Activated T-helper 1 cell treated with anti-CD3 and anti-CD28 coated beads, Interleukin-2, amount 50 U/mL, for 16 hours (primary cell): ENCODE measurements around the gene PLEKHA7.
"Not testable (repeated sequence)": the region's sequence is repeated elsewhere in the genome, so short reads cannot be mapped to it uniquely, and the experiment has no call there.

Experiments
- DNase-seq, 2 donors: peaks; one replicate each; pipeline ENCODE4 v3.0.0-alpha.2; 2020; ENCODE audit warnings: low read depth in 1 of 2, low spot score in 1 of 2

PLEKHA7 gene

DNA sequence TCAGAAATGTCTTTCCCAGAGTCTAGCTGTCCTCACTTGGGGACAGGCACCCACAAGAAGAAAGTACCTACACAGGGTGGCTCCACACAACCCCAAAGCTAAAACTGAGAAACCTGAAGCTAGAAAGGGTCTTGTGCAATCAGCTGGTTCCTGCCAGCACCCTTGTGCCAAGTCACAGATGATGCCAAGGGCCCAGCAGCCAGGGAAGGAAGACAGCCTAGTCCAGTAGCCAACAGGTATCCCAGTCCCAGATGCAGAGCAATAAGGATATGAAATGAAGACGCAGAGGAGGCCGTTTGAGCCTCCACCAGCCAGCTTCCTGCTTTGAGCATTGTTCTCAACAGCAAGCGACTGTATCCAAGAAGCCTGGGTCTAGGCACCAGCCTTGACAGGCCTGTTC, 6.1 kb downstream of the PLEKHA7 start:
- DNase-seq, result no peak

DNA sequence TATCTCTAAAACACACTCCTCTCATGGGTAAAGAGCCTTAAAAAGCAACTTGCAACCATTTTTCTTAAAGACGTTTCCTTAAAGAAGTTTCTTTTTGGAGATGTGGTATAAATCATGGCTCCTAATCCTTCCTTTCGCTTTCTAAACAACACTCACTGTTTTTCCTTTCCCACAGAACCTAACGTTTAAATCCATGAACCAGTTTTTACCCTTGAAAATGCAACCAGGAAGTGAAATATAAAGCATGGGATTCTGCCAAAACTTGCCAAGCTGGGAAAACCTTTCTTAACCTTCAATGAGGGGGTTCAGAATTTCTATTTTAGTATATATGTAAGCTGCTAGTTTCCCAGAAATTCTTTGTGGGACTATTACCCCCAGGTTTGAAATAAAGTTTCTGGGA, 8.6 kb downstream of the PLEKHA7 start:
- no peak for DNase-seq

DNA sequence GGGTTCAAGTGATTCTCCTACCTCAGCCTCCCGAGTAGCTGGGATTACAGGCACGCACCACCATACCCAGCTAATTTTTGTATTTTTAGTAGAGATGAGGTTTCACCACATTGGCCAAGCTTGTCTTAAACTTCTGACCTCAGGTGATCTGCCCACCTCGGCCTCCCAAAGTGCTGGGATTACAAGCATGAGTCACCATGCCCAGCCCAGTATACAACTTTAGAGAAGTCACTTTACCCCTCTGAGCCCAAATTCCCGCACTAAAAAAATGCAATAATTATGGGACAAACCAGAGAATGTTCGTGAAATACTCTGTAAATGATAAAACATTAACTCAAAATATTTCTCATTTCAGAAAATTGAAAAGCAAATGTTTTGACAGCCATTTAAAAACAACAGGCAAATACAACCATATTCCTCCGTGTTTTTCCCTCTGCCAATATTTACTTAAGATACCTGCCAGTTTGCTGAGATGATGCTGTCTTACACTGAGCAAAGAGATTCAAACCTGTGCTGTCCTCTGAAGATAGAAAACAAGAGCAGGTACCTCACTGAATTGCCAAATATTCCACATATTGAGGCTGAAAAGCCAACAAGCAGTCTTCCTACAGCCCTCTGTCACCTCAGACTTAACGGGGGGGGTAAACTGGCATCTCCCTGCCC, 9.6 kb downstream of the PLEKHA7 start:
- no peak for DNase-seq

DNA sequence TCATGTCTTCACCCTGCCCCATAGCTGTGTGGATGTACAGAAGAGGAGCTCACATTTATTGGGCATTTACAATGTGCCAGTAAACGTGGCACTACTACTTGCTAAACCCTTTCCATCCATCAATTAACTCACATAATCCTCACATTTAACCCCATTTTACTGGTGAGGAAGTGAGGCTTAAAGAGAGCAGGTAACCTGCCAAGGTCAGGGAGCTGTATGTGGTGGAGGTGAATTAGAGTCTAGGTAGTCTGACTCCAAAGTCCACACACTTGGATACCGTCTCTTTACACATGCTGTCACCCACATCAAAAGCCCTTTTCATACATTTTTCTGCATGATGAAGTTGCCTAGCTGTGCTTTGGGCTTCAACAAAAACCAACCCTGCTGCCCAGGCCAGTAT, 10.8 kb downstream of the PLEKHA7 start:
- DNase-seq, result no peak

DNA sequence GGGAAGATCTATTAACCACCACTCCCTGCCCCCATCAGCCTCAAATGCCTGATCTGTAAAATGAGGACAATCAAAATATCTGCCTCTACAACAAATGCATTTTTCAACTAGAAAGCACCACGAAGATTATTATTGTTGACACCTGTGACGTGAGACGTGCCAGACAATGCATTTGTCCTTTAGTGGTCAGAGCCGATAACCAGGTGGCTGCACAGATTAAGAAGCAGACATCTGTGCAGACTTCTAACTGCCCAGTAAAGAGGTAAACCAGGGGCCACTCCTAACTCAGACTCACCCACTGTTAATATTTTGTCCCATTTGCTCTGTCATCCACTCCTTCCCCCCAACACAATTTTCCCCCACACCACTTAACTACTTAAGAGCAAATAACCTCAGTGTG, 11.7 kb downstream of the PLEKHA7 start:
- DNase-seq, result no peak

DNA sequence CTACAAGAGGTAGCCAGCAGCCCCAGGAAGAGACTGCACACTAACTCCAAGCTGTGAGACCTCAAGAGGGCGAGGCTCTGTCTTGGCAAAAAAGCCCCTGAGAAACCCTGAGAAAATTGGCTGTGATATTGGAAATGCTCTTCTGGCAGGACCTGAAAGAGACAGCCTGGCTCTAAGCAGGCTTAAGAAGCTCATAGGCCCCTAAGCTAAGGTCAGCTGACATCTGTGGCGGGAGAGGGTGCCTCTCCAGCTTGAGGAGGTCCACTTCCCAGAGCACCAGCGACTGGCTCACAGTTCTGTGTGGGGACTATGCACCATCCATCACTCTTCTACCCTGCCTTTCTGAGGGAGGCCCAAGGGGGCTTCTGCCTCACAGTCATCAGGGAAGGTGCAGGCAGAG, 12.4 kb downstream of the PLEKHA7 start:
- DNase-seq, result no peak

DNA sequence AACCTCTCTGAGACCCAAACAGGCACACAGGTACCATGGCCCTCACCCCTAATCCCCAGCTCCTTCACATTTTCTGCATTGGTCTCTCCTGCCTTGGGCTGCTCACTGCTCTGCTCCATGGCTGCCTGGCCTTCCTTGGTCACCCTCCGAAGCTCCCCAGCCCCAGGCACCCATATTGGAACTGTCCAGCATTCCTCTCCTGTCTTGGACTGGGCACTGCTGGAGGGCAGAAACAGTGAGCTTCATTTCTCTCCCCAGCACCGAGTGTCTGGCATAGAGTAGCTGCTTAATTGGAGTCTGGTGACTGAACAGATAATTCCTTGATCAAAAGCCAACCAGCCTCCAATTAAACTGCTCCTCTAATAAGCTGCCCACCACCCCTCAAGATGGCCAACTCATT, 13.2 kb downstream of the PLEKHA7 start:
- DNase-seq, result no peak

DNA sequence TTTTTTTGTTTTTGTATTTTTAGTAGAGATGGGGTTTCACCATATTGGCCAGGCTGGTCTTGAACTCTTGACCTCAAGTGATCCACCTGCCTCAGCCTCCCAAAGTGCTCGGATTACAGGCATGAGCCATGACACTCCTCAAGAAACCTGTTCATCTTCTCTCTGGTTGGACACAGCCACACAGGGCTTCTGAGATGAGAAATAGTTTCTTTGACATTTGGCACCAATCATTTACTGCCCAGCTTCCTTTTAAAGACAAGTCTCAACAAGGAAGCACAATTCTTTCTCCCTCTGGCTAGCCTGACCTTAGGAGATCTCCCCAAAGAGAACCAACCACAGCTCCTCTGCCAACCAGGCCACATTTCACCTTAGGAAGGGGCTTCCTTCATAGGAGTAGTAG, 14.0 kb downstream of the PLEKHA7 start:
- not testable (repeated sequence) for DNase-seq

DNA sequence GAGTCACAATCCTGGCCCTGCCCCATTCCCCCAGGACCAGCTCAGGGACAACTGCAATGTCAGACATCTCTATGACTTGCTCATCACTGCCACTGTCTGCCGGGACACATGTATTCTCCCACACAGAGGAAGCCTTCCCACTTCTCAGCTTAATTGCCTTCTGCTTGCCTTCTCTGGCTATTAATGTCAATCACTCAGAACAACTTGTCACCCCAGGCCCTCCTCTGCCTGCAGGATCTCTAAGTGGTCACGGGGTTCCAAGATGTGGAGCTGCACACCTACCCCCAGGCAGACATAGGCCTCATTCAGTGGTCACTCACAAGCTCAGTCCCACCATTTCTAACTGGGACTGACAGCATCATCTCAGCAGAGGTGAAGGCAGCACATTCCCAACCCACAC, 15.1 kb downstream of the PLEKHA7 start:
- DNase-seq, result no peak

DNA sequence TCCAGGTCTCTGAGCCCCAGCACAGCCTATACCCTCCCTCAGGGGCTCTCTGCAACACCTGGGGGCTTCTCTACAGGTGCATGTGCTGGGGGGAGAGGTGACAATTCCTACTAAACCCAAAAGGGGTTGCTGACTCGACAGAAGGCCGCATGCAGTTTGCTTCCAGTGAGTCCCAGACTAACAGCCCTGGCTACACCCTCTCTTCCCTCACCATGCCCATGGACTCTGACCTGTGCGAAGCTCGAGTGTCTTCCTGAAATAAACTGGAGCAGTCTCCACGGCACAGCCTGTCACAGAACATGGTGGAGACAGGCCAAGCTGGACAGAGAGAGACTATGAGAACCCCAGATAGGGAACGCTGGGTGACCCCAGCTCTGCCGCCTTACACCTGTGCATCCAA, 16.6 kb downstream of the PLEKHA7 start:
- DNase-seq, result no peak

DNA sequence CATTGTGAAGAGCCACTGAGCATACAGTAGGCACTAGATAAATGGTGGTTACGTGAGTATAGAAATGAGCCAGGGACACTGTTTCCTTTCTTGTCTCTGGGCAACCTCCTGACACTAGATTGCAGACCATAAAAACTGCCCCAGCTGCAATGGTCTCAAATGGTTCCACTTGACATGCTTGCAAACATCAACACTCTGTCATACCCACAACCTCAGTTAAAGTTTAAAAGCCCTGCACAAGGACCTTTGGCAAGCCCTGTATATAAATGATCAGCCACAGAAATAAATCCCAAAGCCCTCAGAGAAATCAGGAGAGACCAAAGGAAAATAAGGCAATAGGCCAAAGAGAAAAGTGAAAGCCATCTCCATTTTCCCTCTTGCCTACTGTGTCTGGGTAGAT, 20.7 kb downstream of the PLEKHA7 start:
- no peak for DNase-seq

DNA sequence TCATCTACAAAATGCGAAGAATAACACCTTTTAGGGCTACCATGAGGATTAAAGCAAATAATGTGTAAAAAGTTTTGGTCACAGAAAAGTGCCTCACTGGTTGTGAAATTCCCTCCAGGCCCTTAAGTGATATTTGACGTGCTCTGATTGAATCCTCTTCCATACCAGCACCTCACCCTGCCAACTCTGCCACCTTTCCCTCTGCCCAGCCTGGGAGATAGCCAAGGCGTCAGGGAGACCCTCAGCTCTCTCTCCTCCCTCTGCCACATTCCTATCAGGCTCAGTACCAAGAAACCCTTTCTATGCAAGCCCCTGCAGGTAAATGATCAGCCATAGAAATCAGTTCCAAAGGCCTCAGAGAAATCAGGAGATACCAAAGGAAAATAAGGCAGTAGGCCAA, 21.4 kb downstream of the PLEKHA7 start:
- DNase-seq, result no peak

DNA sequence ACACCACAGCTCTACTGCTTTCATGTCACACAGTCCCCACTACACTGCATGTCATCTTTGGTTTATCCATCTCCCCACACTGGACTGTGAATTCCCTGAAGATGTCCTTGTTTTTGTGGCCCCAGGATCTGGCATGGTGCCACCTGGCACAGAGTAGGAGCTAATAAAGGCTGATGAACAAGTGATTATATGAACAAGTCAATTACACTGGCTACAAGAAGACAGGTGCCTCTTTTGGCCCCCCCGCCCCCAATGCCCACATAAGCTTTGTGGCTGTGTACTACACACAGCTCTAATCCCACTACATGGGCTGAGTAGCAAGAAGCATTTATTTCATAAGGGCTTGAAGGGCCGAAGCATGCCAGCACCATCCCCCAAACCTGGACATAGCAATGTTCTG, 24.7 kb downstream of the PLEKHA7 start:
- no peak for DNase-seq

DNA sequence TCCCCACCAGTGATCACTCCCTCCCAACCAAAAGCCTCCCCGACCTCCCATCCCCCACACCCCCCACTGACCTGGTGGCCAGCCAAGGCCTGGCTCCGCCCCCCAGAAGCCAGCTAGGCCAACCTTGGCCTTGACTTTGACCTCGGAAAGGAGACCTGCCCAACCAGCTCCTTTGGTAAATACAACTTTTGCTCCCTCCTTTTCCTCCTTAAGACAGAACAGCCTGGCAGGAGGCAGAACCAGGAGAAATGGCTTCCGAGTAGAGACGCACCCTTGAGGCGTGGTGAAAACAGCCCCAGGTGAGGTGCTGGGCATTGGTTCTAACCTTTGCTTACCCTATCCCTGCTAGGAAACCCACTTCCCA, 27.0 kb downstream of the PLEKHA7 start:
- DNase-seq, result no peak

DNA sequence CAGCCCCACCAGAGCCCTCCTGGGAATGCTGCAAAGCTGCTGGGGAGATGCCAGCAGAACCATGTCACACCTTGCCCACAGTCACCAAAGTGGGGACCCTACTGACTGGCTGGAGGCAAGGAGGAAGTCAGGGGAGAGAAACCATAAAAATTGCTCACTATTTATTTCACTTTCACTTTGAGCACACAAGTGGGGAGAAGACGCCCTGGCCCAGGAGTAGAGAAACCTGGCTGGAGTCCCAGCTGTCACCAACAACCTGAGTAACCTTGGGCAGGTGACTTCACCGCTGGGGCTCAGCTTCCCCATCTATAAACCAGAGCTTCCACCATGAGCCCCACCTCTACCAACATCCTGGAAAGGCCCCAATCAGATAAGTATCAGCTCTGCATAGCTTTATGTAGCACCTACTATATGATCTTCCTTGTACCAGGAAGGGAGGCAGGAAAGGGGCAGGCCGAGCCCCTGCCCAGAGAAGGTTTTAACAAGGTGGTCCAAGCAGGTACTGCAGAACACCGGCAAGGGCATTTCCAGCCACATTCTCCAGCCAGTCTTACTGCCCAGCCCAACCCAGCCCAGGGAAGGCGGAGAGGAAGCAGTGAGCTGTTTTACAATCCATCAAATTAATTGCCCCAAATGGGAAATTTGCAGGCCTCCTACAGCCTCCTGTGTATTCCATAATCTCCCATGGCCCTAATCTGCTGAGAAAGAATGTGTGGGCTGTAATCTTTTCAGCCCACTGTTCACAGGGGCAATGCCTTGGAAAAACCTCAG, 27.6 kb downstream of the PLEKHA7 start:
- peak; percentile 7 to 14 for DNase-seq

DNA sequence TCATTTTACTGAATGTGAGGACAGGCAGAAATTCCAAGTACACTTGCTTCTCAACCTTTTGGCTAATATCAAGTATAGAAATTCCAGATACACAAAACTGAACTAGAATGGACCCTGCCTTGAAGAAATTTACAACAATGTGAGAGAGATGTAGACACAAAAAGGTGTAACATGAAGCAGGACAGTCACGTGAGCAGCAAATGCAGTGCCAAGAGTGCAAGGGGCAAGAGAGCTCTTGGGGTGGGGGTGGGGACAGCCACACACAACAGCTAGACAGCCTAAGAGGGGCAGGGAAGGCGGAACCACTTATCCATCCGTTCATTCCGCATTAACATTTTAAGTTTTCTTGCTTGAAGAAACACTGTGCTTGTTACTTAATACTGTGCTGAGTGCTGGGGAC, 28.9 kb downstream of the PLEKHA7 start:
- DNase-seq, result no peak

DNA sequence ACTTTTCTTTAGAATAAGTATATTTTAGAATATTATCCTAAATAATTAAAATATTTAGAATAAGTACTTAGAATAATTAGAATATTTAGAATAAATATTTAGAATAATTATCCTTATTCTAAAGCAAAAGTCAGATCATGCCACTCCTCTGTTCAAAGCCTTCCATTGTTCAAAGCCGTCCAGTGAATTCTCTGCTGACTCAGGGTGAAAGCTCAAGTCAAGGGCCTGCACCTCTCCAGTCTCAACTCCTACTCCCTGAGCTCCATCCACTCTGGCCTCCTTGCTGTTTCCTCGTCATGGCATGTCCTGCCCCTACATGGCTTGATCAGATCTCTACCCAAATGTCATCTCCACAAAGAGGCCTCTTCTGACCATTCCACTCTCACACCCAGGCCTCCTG, 30.0 kb downstream of the PLEKHA7 start:
- no peak for DNase-seq

DNA sequence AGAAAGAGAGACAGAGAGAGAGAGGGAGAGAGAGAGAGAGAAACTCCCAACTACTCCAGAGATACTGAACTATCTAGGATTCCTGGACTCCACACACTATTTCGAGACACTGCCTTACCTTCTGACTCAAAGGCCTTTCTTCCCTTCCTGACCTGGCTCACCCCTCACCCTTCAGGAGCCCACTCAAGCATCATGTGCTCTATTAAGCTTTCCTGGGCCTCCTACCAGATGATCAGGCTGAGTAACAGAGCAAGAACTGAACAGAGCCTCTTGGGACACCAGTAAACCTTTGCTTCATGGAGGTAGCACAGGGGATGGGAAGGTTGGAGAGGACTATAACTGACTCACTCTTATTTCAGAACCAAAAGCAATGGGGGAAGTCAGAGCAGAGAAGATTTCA, 31.4 kb downstream of the PLEKHA7 start:
- no peak for DNase-seq

DNA sequence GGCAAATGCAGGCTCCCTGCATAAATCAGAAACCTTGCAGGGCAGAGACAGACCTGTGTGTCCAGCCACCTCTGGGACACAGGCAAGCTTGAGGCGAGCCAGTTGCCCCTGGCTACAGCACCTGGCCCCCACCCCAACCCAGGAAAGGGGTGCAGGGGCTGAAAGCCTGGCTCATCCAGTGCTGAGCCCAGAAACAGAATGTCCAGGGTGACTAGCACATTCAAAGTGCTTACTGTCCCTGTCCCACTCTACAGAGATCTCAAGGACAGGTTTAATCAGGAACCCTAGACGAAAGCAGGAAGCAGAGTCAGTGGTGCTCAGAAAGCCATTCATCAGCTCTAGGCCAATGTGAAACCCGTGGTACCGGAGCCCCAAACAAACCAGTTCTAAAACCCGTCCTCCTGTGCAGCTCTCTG, 31.9 kb downstream of the PLEKHA7 start:
- DNase-seq, result no peak

DNA sequence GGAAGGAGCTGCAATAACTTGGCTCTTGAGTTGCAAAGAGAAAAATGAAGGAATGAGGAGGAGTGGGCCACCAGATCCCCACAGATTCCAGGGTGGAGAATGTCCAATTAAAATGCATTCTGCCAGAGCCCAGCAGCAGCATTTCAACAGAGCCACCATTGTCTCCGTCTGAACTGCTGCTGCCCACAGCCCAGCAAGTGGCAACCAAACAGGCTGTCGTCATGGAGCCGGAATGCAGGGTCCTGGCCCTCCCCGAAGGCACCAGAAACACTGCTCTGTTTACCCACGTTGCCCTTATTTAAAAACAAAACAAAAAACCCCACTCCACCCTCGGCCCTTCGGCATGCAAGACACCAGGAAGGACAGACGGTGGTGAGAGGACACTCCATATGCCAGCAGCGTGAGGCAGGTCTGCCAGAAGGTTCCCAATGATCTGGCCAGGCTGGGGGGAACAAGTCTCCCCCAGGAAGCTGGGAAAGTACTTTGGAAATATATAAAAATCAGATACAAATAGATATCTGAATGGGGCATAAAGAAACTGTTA, 32.5 kb downstream of the PLEKHA7 start:
- DNase-seq, result no peak

DNA sequence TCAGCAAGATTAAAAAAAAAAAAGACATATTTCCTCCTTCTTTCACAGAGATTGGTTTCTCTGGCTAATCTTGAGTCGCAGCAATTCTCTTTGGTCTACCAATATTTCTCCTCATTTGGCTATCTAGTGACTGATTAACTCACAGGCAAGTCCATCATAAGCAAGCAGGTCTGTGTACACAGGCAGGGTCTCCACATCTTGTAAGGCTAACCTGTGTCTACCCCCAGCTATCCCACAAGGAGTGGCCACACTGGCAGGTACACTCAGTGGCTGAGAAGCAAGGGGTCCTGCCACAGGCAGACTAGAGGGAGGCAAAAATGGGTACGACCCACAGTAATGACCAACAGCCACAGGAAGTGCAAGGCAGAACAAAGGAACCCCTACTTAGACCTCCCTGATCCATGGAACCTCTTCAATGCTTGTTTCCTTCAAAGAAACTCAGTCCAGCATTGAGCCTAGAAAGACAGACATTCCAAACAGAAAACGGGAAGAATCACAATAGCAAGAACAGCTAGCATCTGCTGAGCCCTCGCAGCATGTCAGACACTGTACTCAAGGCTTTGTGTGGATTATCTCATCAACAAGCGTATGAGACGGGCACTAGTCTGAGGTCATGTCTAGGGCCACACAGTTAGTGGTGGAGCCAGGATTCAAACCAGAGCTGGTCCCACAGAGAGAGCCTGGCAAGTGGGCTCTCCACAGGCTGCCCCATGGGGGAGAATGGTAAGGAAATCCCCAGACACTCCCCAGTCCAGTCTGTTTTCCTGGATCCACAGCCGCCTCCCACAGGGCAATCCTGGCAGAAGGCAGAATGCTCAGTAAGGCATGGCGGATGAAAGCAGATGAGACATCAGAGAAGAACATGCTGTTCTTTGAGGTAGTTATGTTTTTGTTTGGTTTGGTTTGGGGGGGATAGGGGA, 34.3 kb downstream of the PLEKHA7 start:
- no peak for DNase-seq

DNA sequence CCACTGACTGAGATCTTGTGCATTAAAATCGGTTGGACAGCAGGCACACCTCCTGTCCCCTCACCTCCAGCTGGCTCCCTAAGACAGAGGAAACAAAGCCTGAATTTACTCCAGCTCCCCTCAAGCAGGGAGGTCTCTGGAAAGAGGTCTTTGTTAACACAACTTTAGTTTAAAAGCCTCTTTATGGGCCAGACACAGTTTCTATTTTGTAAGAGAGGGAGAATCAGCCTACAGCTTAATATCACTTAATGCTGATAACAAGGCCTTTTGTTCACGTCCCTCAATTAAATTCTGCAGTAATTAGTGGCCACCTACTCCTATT, 36.3 kb downstream of the PLEKHA7 start:
- DNase-seq, result no peak
